ENCODE results near the gene KRT83. TPM values are rescaled to one million over a fixed set of nuclear protein-coding genes. Genes with fewer than 3 reads are reported as not detected.

The KRT83 gene
- total RNA-seq, 1 experiment from 2014 or later: not detected

DNA sequence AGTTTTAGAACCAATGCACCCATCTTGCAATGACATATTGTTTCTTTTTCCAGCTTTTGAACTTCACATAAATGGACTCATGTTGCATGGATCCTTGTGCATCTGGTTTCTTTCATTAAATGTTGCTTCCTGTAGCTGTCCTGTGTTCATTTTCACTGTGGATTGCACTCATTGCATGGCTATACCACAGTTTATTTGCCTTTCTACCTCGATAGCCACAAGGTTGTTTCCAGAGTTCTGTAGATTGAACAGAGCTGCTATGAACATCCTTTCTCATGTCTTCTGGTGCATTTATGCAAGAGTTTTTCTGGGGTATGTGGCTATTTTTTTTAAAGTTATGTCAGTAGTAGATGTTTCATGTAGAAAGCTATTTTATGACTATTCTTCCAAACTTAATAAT is 26.4 kb downstream of the KRT83 start:
- H3K23ac ChIP-seq (ENCODE audit: insufficient read length, low read depth, low read length): no peak overlapping the region
- Mint-ChIP-seq H3K27me3 (ENCODE audit: low read depth) (peaks cover 36% of the 10 kb centered on the region), H3K27ac (no peak overlapping the region), H3K36me3 (ENCODE audit: insufficient read depth in 1 of 3, low read depth in 3 of 3) (no peaks in the 10 kb centered on the region), H3K4me1 (peaks cover 0 to 4% of the 10 kb centered on the region in 2 experiments; a peak in 2 of 4 replicates), H3K9me3 (no peaks in the 10 kb centered on the region), H3K4me3 (no peak overlapping the region)
- no peak overlapping the region for H3K18ac ChIP-seq (ENCODE audit: insufficient read length, low read depth, low read length)
- no peak overlapping the region for H2AFZ ChIP-seq (ENCODE audit: low read length)
- no peak overlapping the region for H2BK5ac ChIP-seq (ENCODE audit: insufficient read length, low read length)
- no peak overlapping the region for H2BK20ac ChIP-seq (ENCODE audit: low read depth, low read length, poor library complexity, severe bottlenecking)
- no peak for DNase-seq
- H4K8ac ChIP-seq (replicated peaks; ENCODE audit: insufficient read length, low read depth, low read length): no peak overlapping the region
- no peak overlapping the region for H3K14ac ChIP-seq (ENCODE audit: insufficient read depth, low read length)
- H3K56ac ChIP-seq (ENCODE audit: insufficient read length, low read depth, low read length): no peak overlapping the region
- H2BK12ac ChIP-seq (ENCODE audit: insufficient read length, low read depth, low read length): no peak overlapping the region
- no peaks in the 10 kb centered on the region for H3K79me1 ChIP-seq (ENCODE audit: insufficient read depth, low read depth, low read length, poor library complexity, severe bottlenecking)
- H3K4ac ChIP-seq (ENCODE audit: low read depth, low read length): no peak overlapping the region
- no peaks in the 10 kb centered on the region; the same call in 1 of the 2 replicates for H3K27me3 ChIP-seq (ENCODE audit: insufficient read depth, low read length)
- no peaks in the 10 kb centered on the region for H3K79me2 ChIP-seq (ENCODE audit: insufficient read depth, low read length)
- H3K27ac ChIP-seq (ENCODE audit: insufficient read length, low read depth, low read length): no peak overlapping the region
- H3K4me2 ChIP-seq (ENCODE audit: insufficient read depth, insufficient read length, low read length): no peak overlapping the region
- H3T11ph ChIP-seq (ENCODE audit: low read length): no peak overlapping the region
- no peaks in the 10 kb centered on the region for H3K9me3 ChIP-seq (ENCODE audit: control insufficient read depth, low read depth, low read length)
- WGBS (ENCODE audit: extremely low coverage, insufficient read length, low lambda C conversion rate): no CpG with 5 or more reads among the region's 1 CpG
- no peak overlapping the region for H2BK120ac ChIP-seq (ENCODE audit: low read depth, low read length, poor library complexity, severe bottlenecking)
- H4K20me1 ChIP-seq (ENCODE audit: control insufficient read depth, insufficient read depth, insufficient read length): no peaks in the 10 kb centered on the region
- H2AK5ac ChIP-seq (ENCODE audit: insufficient read length, low read length): no peak overlapping the region
- TF ChIP-seq, protein P1, sequence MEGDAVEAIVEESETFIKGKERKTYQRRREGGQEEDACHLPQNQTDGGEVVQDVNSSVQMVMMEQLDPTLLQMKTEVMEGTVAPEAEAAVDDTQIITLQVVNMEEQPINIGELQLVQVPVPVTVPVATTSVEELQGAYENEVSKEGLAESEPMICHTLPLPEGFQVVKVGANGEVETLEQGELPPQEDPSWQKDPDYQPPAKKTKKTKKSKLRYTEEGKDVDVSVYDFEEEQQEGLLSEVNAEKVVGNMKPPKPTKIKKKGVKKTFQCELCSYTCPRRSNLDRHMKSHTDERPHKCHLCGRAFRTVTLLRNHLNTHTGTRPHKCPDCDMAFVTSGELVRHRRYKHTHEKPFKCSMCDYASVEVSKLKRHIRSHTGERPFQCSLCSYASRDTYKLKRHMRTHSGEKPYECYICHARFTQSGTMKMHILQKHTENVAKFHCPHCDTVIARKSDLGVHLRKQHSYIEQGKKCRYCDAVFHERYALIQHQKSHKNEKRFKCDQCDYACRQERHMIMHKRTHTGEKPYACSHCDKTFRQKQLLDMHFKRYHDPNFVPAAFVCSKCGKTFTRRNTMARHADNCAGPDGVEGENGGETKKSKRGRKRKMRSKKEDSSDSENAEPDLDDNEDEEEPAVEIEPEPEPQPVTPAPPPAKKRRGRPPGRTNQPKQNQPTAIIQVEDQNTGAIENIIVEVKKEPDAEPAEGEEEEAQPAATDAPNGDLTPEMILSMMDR (conservative IDR thresholded peaks at IDR 0.05): no peak
- no peak overlapping the region for H4K91ac ChIP-seq (ENCODE audit: insufficient read length, low read depth, low read length)
- H4K5ac ChIP-seq (ENCODE audit: insufficient read length, low read depth, low read length): no peak overlapping the region
- H3K23me2 ChIP-seq (ENCODE audit: insufficient read length, low read depth, low read length, poor library complexity, severe bottlenecking): no peaks in the 10 kb centered on the region
- H3K9ac ChIP-seq (ENCODE audit: extremely low read depth, insufficient read length, low read length): no peak overlapping the region
- H3K4me1 ChIP-seq (ENCODE audit: insufficient read depth, low read length): no peaks in the 10 kb centered on the region
- H2BK15ac ChIP-seq (ENCODE audit: low read depth, low read length): no peak overlapping the region
